Uterus (tissue), 4 donors: Measurements from ENCODE around the gene ZBTB33. TPM values are rescaled to one million over a fixed set of nuclear protein-coding genes. Genes with fewer than 3 reads are reported as not detected.

Experiments used
- DNase-seq, 2 donors: peaks; one replicate each; pipeline ENCODE4 v3.0.0-alpha.2; 2019 to 2020
- H3K27ac ChIP-seq, 2 donors: fragments of 200-600 bp; sonication (generic); 1 replicate in 1 of 2; 2 replicates in 1 of 2; pipeline ENCODE4 v1.5.1; 2016 to 2018
- H3K27me3 ChIP-seq, 2 donors: fragments of 200-600 bp; sonication (generic); one replicate each; pipeline ENCODE4 v1.5.1; 2018 to 2019; ENCODE audit warnings: control low read depth in 1 of 2
- H3K36me3 ChIP-seq, 2 donors: fragments of 200-600 bp; sonication (generic); one replicate each; pipeline ENCODE4 v1.5.1; 2019; ENCODE audit warnings: control low read depth in 1 of 2
- H3K4me1 ChIP-seq, 2 donors: fragments of 200-600 bp; sonication (generic); one replicate each; pipeline ENCODE4 v1.5.1; 2018 to 2019; ENCODE audit warnings: control low read depth in 1 of 2
- H3K4me3 ChIP-seq, 2 donors: fragments of 200-600 bp; sonication (generic); 1 replicate in 1 of 2; 2 replicates in 1 of 2; pipeline ENCODE4 v1.5.1; 2018 to 2019; ENCODE audit warnings: mild to moderate bottlenecking in 1 of 2
- H3K9me3 ChIP-seq, 2 donors: fragments of 200-600 bp; sonication (generic); one replicate each; pipeline ENCODE4 v1.5.1; 2019; ENCODE audit warnings: control low read depth in 1 of 2
- POLR2A ChIP-seq, 2 donors: fragments of 450-650 bp; IDR thresholded peaks; one replicate each; pipeline ENCODE4 v1.6.1; 2016; ENCODE audit warnings: antibody characterized with exemption in 2 of 2, mild to moderate bottlenecking in 1 of 2, moderate library complexity in 1 of 2
- intact Hi-C: fragments of 100-400 bp; cut with DNase I; formaldehyde crosslinking; loops from one replicate; pipeline ENCODE4 v1.15.1; 2023; ENCODE audit warnings: low total_unique reads
- total RNA-seq, 4 donors: library from RNA; depleted of rRNA in 3 of 4; stranded (reverse); fragments of >200 nt in 3 of 4; gene quantifications; one replicate each; pipeline versions ENCODE4 v1.1.0 to v1.2.4, GENCODE V29; 2014 to 2023
- TF ChIP-seq, protein P1 (sequence below), 4 experiments: fragments of 200-600 bp in 2 of 4; fragments of 450-650 bp in 2 of 4; sonication (generic) in 2 of 4; IDR thresholded peaks; one replicate each; pipeline ENCODE4 v1.5.1; 2016 to 2019; ENCODE audit warnings: antibody characterized with exemption in 4 of 4, mild to moderate bottlenecking in 2 of 4, moderate library complexity in 1 of 4
- donor health status: DM: yes; HTN: yes; CAD: no.

The ZBTB33 gene
- total RNA-seq, 4 donors from 2014 or later: 7.6 to 32.4 (median 12.7) TPM

DNA sequence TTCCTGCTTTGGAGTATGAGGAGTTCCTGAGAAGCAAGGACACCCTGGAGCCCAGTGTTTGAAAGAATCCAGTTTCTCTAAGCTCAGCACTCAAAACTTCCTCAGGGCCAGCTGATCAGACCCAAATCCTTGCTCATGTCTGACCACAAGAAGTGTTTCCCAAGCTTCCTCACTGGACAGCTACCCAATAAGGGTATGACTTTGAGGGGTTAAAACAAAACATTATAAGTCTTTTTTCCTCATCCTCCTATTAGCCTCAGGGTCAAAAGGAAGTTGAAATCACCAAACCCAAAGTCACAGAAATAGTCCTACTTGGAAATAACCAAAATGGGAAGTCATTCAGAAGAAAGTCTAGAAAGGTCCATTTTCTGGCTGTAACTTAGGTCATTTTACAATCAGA, 13.7 kb downstream of the ZBTB33 start:
- DNase-seq: no peak
- no peaks in the 10 kb centered on the region for H3K36me3 ChIP-seq
- H3K27ac ChIP-seq: no peak overlapping the region
- TF ChIP-seq POLR2A (IDR thresholded peaks at IDR 0.05): no peak
- TF ChIP-seq, protein P1, sequence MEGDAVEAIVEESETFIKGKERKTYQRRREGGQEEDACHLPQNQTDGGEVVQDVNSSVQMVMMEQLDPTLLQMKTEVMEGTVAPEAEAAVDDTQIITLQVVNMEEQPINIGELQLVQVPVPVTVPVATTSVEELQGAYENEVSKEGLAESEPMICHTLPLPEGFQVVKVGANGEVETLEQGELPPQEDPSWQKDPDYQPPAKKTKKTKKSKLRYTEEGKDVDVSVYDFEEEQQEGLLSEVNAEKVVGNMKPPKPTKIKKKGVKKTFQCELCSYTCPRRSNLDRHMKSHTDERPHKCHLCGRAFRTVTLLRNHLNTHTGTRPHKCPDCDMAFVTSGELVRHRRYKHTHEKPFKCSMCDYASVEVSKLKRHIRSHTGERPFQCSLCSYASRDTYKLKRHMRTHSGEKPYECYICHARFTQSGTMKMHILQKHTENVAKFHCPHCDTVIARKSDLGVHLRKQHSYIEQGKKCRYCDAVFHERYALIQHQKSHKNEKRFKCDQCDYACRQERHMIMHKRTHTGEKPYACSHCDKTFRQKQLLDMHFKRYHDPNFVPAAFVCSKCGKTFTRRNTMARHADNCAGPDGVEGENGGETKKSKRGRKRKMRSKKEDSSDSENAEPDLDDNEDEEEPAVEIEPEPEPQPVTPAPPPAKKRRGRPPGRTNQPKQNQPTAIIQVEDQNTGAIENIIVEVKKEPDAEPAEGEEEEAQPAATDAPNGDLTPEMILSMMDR (IDR thresholded peaks at IDR 0.05): no peak
- H3K9me3 ChIP-seq: no peaks in the 10 kb centered on the region
- H3K4me3 ChIP-seq: no peak overlapping the region
- no peaks in the 10 kb centered on the region for H3K4me1 ChIP-seq
- intact Hi-C loops: no loop called here
- H3K27me3 ChIP-seq: no peaks in the 10 kb centered on the region

DNA sequence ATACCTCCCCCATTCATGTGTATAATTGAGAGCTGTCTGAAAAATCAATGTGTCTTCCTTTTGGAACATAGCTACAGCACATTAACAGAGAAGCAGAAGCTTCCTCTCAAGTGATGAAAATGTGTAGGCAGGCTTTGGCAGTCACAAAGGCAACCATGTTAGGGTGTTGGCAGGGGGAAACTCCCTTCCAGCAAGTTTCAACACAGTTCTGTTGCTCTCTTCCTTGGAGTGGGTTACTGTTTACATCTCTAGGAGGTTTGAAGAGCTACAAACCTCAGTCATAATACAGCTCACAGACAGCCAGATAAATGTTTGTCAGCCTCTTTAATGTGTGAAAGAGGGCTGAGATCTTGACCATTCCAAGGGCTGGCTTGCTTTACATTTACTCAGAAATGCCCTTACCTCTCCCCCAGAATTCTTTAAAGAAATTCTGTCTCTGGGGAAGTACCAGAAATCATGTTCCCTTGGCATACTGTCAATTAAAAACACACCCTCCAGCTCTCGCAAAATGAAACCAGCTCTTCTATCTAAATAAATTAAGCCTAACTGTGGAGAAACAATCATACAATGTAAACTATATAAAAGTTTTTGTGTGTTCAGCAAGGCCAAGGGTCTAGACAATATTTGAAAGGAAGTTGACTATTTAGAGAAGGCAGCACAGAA, 18.9 kb downstream of the ZBTB33 start:
- DNase-seq: no peak
- no peak overlapping the region for H3K27ac ChIP-seq

DNA sequence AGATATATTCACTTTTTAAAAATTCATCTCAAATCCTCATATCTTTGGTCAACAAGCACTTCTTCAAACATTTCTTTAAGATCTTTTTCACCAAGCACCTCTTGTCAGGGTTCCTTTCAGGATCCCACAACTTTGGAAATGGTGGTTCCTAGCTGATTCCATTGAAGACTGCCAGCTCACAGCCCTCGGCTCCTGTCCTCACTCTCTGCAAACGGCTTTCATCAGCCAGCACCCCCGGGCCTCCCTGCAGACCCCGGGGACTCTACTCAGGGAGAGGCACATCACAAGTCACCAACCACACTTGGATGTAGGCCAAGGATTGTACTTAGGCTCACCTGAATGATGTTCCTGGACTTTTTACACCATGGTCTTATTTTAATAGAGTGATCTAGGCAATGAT, 20.0 kb downstream of the ZBTB33 start:
- Histone ChIP-seq H3K4me3 (no peak overlapping the region), H3K9me3 (no peaks in the 10 kb centered on the region), H3K36me3 (no peaks in the 10 kb centered on the region), H3K27me3 (no peaks in the 10 kb centered on the region), H3K27ac (no peak overlapping the region), H3K4me1 (no peaks in the 10 kb centered on the region)
- DNase-seq: no peak
- TF ChIP-seq, protein P1 (IDR thresholded peaks at IDR 0.05): no peak
- TF ChIP-seq POLR2A (IDR thresholded peaks at IDR 0.05): no peak
- intact Hi-C loops: no loop called here

More for the DNA sequence above, 18.9 kb downstream of the ZBTB33 start:
- no peak overlapping the region for H3K4me3 ChIP-seq
- H3K4me1 ChIP-seq: no peaks in the 10 kb centered on the region
- no peaks in the 10 kb centered on the region for H3K27me3 ChIP-seq
- no peaks in the 10 kb centered on the region for H3K9me3 ChIP-seq
- H3K36me3 ChIP-seq: no peaks in the 10 kb centered on the region
- no peak for TF ChIP-seq POLR2A (IDR thresholded peaks at IDR 0.05)
- TF ChIP-seq, protein P1 (IDR thresholded peaks at IDR 0.05): no peak
- intact Hi-C loops: no loop called here

DNA sequence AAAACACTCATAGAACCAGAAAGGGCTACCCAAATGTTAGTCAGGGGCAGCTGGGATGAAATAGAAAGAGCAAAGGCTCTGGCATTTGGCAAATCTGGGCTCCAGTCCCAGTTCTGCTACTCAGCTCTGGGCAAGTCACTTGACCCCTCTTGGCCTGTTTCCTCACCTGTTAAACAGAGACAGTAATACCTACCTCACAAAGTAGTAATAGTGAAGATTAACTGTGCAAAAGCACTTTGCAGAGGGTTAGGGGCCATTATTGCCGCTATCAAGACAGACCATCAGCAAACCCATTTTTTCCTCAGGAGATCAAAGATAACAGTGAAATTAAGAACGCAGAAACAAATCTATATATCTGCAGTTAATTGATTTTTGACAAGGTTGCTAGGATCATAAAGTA, 20.6 kb downstream of the ZBTB33 start:
- H3K27me3 ChIP-seq: no peaks in the 10 kb centered on the region
- intact Hi-C loops: no loop called here
- H3K27ac ChIP-seq: no peak overlapping the region
- no peak overlapping the region for H3K4me3 ChIP-seq
- no peak for DNase-seq
- H3K36me3 ChIP-seq: no peaks in the 10 kb centered on the region
- no peak for TF ChIP-seq POLR2A (IDR thresholded peaks at IDR 0.05)
- H3K4me1 ChIP-seq: no peaks in the 10 kb centered on the region
- H3K9me3 ChIP-seq: no peaks in the 10 kb centered on the region

DNA sequence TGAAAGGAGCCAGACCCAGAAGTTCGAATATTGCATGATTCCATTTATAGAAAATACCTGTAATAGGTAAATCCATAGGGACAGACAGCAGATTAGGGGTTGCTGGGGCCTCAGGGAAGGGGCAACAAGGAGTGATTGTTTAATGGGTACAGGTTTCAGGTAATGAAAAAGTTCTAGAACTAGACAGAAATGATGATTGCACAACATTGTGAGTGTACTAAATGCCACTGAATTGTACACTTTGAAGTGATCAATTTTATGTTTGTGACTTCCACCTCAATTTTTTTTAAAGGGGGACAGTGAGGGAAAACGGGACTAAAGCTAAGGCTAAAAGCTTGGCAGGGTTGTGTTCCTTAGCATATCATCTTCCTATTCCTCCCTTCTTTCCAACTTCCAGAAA, 23.5 kb downstream of the ZBTB33 start:
- Histone ChIP-seq H3K36me3 (no peaks in the 10 kb centered on the region), H3K27ac (no peak overlapping the region), H3K4me3 (no peak overlapping the region), H3K4me1 (no peaks in the 10 kb centered on the region), H3K9me3 (no peaks in the 10 kb centered on the region), H3K27me3 (no peaks in the 10 kb centered on the region)
- intact Hi-C loops: no loop called here
- TF ChIP-seq, protein P1 (IDR thresholded peaks at IDR 0.05): no peak
- TF ChIP-seq POLR2A (IDR thresholded peaks at IDR 0.05): no peak
- no peak for DNase-seq

DNA sequence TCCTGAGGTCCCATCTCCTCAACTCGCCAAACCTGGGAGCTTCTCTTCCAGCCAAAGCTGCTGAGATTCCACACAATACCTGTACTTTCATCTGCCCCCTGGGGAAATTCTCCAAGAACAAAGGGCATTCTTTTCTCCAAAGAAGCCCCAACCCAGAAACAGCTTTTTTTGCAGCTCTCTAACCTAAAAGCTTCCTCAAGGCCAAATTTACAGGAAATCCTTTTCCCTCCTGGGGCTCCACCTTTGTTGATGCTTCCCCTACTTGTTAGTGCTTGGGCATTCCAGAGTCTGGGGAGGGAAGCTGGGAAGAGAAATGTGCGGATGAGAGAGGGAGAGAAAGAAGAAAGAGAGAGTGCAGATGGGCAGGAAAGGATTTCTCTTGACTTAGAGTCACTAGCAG, 24.3 kb downstream of the ZBTB33 start:
- DNase-seq: no peak
- Histone ChIP-seq H3K36me3 (no peaks in the 10 kb centered on the region), H3K27me3 (no peaks in the 10 kb centered on the region), H3K4me1 (no peaks in the 10 kb centered on the region), H3K4me3 (no peak overlapping the region), H3K9me3 (no peaks in the 10 kb centered on the region), H3K27ac (no peak overlapping the region)
- intact Hi-C loops: no loop called here
- TF ChIP-seq POLR2A (IDR thresholded peaks at IDR 0.05): no peak
- TF ChIP-seq, protein P1 (IDR thresholded peaks at IDR 0.05): no peak
